Activated CD4-positive, CD25-positive, alpha-beta regulatory T cell treated with anti-CD3 and anti-CD28 coated beads, Interleukin-2, amount 50 U/mL, for 16 hours (primary cell): ENCODE data around the gene CBFA2T3.

Source experiments
- DNase-seq: peaks from one replicate; pipeline ENCODE4 v3.0.0-alpha.2; 2020; ENCODE audit warnings: low read depth, low spot score

CBFA2T3 gene

DNA sequence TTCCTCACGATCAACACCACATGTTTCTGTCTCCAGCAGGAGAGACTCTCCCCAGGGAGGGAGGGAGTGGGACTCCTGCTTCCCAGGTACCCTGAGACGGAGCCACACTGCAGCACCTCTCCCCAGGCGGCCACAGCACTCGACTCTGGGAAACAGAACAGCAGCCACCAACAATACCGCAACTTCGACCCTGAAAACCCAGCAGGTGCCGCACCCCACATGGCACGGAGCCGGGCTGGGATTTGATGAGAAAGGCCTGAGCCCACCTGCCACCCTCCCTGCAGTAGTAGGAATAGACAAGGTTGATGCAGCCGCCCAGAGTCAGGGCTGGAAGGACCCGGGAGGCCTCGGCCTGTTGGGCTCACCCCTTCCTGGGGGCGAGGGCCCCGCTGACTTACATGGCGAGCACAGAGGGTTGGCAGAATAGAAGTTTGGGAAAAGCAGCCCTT, 134.7 kb downstream of the CBFA2T3 start:
- DNase-seq, result no peak

DNA sequence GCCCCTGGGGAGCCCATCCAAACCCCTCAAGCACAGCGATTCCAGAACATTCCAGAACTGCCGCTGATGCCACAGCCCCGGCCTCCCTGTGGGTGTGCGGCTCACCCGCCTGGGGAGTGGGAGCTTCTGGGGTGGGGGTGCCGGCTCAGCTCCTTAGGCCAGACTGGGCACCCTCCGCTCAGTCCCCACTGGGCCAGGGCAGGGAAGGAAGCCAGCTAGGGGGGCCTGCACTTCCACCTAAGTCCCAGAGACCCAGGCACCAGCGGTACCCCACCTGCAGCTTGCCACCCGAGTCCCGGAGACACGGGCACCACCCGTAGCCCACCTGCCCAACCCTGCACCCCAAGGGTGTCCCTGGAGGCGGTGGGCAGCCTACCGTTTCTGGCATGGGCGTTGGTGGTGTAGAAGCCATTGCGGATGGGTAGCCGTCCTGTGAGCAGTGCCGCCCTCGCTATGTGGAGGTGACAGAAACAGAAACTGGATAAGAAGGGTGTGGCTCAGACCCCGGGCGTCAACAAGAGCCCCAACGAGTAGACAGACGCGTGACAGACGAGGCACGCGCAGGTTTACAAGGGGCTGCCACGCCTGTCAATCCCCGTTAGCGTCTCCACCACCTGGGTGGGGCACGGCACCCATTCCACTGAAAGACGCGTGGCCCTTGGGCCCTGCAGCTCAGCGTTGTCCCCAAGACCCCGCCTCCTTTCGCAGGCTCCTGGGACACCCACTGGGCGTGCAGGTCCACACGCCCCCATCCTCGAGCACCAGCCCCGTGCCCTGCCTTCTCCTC, 135.3 kb downstream of the CBFA2T3 start:
- DNase-seq, result no peak

DNA sequence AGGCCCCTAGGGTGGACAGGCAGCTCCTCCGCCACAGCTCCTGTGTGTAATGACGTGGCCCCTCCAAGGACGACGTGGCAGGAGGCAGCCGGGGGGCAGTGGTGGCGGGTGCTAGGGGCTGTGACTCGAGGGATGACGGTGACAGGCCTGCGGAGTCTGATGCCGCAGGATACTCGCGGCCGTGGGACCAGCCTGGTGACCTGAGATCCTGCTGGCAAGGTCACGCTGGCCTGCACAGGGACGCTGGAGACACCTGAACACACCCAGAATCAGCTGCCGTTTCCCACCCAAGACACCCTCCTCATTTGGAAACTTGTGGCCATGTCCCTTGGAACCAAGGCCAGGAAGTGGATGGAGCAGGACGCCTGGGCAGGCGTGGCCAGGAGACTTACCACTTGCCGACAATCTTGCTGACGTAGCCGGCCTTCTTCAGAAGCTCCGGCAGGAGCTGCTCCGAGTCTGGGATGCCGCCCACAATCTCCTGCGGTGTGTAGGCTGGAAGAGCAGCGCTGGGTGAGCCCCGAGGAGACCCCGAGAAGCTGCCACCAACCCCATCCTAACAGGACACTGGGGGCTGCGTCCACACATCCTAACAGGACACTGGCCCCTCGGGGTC, 136.3 kb downstream of the CBFA2T3 start:
- no peak for DNase-seq

- no peak for DNase-seq
Measured at GRCh38 chr16:88839745-88840599, 137.0 kb downstream of the CBFA2T3 start.

DNA sequence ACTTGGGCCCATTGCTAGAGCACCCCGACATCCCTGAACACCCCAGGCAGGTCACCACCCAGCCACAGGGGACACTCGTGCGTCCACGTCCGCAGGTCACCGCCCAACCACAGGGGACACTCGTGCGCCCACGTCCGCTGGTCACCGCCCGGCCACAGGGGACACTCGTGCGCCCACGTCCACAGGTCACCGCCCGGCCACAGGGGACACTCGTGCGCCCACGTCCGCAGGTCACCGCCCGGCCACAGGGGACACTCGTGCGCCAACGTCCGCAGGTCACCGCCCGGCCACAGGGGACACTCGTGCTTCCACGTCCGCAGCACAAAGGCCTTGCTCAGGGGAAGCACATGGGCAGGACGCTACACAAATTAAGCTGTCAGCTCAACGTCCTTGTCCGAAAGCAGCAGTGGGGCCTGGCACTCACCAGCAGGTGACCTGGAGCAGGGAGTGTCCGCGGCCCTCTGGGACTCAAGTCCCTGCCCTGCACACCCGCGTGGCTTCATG, 137.9 kb downstream of the CBFA2T3 start:
- no peak for DNase-seq

GRCh38 chr16:88838566-88838965, 138.4 kb downstream of the CBFA2T3 start:
- DNase-seq, result no peak

GRCh38 chr16:88837806-88838205, 139.2 kb downstream of the CBFA2T3 start:
- DNase-seq, result no peak

DNA sequence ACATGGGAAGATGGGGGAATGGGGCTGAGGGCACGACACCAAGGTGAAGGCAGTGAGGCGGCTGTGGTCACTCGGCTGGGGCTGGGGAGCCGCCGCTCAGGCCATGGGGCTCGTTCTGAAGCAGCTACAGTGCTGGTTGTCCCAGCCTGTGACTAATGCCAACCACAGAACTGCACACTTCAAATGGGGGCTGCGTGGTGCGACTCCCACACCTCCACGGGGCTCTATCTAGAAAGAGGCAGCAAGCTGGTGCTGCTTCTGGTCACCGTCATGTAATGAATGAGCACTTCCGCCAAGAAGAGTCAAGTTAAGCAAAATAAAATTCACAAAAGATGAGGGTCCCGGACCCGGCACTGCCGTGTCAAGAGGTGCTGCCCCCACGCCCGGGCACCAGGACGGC, 140.2 kb downstream of the CBFA2T3 start:
- DNase-seq, result no peak

- no peak for DNase-seq
Measured at GRCh38 chr16:88835818-88836217, 141.2 kb downstream of the CBFA2T3 start.

DNA sequence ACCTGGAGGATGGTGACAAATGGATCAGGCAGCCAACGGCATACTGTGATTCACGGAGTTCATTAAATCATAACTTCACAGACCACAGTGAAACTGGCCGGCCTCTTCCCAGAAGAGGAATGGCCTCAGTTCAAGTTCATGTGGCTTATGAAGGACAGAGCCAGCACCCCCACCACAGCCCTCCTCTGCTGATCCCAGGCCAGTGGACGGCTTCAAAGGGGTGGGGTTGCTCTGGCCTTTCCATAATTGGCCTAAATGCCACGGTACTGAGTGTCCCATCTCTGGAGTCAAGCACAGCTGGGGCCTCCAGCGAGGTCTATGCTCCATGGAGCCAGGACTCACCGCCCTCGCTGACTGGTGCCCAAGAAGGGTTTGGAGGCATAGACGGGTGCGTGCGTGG, 141.6 kb downstream of the CBFA2T3 start:
- DNase-seq, result no peak

DNA sequence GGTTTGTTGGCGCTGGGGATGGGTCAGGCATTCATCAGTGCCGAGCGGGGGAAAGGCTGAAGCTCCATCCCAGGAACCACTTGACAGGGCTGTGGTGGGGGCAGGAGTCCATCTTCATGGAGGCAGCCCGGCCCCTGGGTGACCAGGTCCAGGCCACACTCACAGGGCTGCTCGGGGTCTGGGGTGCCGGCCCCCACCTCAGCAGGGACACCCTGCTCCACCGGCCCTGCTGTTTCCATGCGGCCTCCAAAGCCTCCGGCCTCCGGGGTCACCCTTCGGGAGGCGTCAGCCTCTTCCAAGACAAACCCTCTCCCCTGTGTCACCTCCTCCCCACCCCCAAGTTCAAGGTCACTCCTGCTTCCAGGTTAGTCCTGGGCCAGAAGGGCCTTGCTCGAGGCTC, 142.3 kb downstream of the CBFA2T3 start:
- no peak for DNase-seq

DNA sequence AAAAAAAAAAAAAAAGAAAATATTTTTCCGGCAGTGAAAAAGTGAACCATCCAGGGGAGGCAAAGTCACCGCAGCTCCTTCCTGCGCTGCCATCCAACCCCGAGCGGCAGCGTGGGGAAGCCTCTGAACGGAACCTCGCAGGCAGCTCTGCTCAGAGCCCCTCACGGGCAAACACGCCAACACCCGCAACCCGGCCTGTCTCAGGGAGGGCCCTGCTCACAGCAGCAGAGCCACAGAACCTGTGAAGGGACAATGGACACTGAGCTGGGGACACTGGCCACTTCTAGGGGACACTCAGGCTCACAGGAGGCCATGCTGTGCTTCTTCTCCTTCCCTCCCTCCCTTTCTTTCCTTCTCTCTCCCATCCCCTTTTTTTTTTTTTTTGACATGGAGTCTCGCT, 143.9 kb downstream of the CBFA2T3 start:
- DNase-seq, result no peak

DNA sequence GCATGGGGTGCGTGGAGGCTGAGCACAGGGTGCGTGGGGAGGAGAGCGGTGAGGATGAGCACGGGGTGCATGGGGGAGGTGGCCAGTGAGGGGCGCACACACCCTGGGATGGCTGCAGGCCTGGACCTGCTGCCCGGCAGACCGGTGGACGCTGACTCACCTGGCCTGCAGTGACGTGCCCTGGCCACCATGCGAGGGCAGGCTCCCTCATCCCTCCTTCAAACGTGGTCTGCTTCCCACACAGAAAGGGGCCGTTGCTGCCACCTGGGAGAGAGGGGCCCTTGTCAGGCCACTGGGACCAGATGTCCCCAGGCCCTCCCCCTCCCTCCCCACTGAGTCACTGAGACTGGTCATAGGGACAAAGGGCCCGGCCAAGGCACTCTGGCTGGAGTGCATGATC, 145.2 kb downstream of the CBFA2T3 start:
- no peak for DNase-seq

- no peak for DNase-seq
Measured at GRCh38 chr16:88830783-88831182, 146.2 kb downstream of the CBFA2T3 start.

DNA sequence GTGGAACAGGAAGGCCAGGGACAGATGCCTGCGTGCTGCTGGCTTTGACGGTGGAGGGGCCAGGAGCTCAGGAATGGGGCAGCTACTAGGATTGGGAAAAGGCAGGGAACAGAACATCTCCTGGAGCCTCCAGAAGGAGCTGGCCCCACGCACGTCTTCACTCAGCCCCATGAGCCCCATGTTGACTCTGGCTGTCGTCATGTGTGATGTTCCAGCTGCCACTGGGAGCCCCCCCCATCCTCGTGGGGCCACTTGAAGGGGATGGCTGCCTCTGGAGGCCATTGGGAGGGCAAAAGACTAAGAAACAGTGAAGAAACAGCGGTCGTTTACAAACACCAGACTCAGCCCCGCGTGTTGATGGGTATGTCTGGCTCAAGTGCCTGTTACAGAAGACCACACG, 146.7 kb downstream of the CBFA2T3 start:
- DNase-seq, result no peak

DNA sequence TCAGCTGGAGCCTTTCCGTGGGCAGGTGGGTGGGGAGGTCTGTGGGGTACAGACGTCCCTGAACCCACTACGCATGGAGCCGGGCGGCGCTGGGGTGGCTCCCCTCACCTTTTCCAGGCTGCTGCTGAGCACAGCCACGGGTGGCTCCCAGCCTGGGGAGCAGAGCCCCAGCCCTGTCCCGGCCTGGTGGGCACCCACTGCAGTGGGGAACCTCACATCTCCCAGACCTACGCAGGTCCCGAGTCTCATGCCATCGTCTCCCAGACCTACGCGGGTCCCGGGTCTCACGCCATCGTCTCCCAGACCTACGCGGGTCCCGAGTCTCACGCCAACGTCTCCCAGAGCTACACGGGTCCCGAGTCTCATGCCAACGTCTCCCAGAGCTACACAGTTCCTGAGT, 148.3 kb downstream of the CBFA2T3 start:
- DNase-seq, result no peak

GRCh38 chr16:88827727-88828126, 149.3 kb downstream of the CBFA2T3 start:
- no peak for DNase-seq

- DNase-seq, result no peak
Measured at GRCh38 chr16:88826070-88826840, 150.8 kb downstream of the CBFA2T3 start.

GRCh38 chr16:88825146-88825545, 151.9 kb downstream of the CBFA2T3 start:
- no peak for DNase-seq
